PC-9 (cell line): ENCODE data around the gene RPS25. TPM values are rescaled to one million over a fixed set of nuclear protein-coding genes. Genes with fewer than 3 reads are reported as not detected.

Experiments
- BruUV-seq: library from RNA; stranded (reverse); fragments of 400-500 nt; replicated peaks from 2 replicates; lab custom pipeline; 2021; lab: Mats Ljungman, UMichigan
- CTCF ChIA-PET: fragments of 300-600 bp; sonication (Branson Sonifier 250); formaldehyde crosslinking; loops from one replicate; lab custom pipeline; 2022; ENCODE audit warnings: antibody characterized with exemption; lab: Charles Lee
- POLR2A ChIA-PET: fragments of 300-600 bp; sonication (Branson Sonifier 250); formaldehyde crosslinking; loops from one replicate; lab custom pipeline; 2022; ENCODE audit warnings: antibody characterized with exemption; ENCODE audit not compliant: unreplicated experiment; lab: Charles Lee
- DNase-seq, 2 experiments: peaks; one replicate each; pipeline versions ENCODE4 v3.0.0 to v3.0.0-alpha.2; 2015 to 2022; ENCODE audit warnings: mixed read lengths in 1 of 2
- H2AFZ ChIP-seq: fragments of 200-600 bp; sonication (generic); 2 replicates; pipeline ENCODE4 v1.8.1; 2017; ENCODE audit warnings: antibody characterized with exemption
- H3F3A ChIP-seq: fragments of 200-600 bp; sonication (generic); 2 replicates; pipeline ENCODE4 v1.8.1; 2017; ENCODE audit warnings: antibody characterized with exemption, mild to moderate bottlenecking, low read depth; ENCODE audit not compliant: insufficient read depth
- H3K27ac ChIP-seq: fragments of 200-600 bp; sonication (generic); 2 replicates; pipeline ENCODE4 v1.6.1; 2016; ENCODE audit warnings: mixed run types
- H3K27me3 ChIP-seq: fragments of 200-600 bp; sonication (generic); 2 replicates; pipeline ENCODE4 v1.6.1; 2016; ENCODE audit warnings: low read depth, mixed run types; ENCODE audit not compliant: insufficient read depth
- H3K36me3 ChIP-seq: fragments of 200-600 bp; sonication (generic); 2 replicates; pipeline ENCODE4 v1.6.1; 2016; ENCODE audit warnings: low read depth, mixed run types
- H3K4me1 ChIP-seq: fragments of 200-600 bp; sonication (generic); replicated peaks from 2 replicates; pipeline ENCODE4 v1.6.1; 2016; ENCODE audit warnings: mixed run types; ENCODE audit not compliant: insufficient read depth
- H3K4me2 ChIP-seq: fragments of 200-600 bp; sonication (generic); 2 replicates; pipeline ENCODE4 v1.6.1; 2017; ENCODE audit warnings: mixed run types
- H3K4me3 ChIP-seq: fragments of 200-600 bp; sonication (generic); 2 replicates; pipeline ENCODE4 v1.6.1; 2016; ENCODE audit warnings: mixed run types
- H3K79me2 ChIP-seq: fragments of 200-600 bp; sonication (generic); 2 replicates; pipeline ENCODE4 v1.6.1; 2017; ENCODE audit warnings: low read depth, mixed run types
- H3K9me2 ChIP-seq: fragments of 200-600 bp; sonication (generic); 2 replicates; pipeline ENCODE4 v1.8.1; 2017; ENCODE audit warnings: mild to moderate bottlenecking; ENCODE audit not compliant: insufficient read depth
- H3K9me3 ChIP-seq: fragments of 200-600 bp; sonication (generic); 2 replicates; pipeline ENCODE4 v1.8.1; 2016; ENCODE audit warnings: low read depth; ENCODE audit not compliant: insufficient read depth
- H4K20me1 ChIP-seq: fragments of 200-600 bp; sonication (generic); 2 replicates; pipeline ENCODE4 v1.8.1; 2017; ENCODE audit not compliant: insufficient read depth
- CTCF ChIP-seq: fragments of 200-600 bp; sonication (generic); conservative IDR thresholded peaks from 2 replicates; pipeline ENCODE4 v1.6.1; 2017; ENCODE audit warnings: mixed run types, antibody characterized with exemption, mild to moderate bottlenecking, moderate library complexity
- EZH2 ChIP-seq: fragments of 200-600 bp; sonication (generic); IDR thresholded peaks from 2 replicates; pipeline ENCODE4 v1.8.0; 2017; ENCODE audit warnings: antibody characterized with exemption, low read depth
- intact Hi-C: fragments of 100-400 bp; cut with micrococcal nuclease; formaldehyde crosslinking; loops from one replicate; pipeline ENCODE4 v1.10.0; 2022; ENCODE audit not compliant: unreplicated experiment
- total RNA-seq: library from RNA; stranded (reverse); gene quantifications from 2 replicates; pipeline ENCODE4 v1.2.3, GENCODE V29; 2021

RPS25 gene
- total RNA-seq, 1 experiment from 2014 or later, result 984 TPM

- Histone ChIP-seq H3K4me3 (no peak overlapping the region), H3K9me2 (no peaks in the 10 kb centered on the region), H2AFZ (no peak overlapping the region), H3F3A (peaks cover 19% of the 10 kb centered on the region), H3K79me2 (peaks cover 25% of the 10 kb centered on the region), H3K36me3 (peaks cover 30% of the 10 kb centered on the region; the same call in 1 of the 2 replicates), H4K20me1 (peaks cover 6% of the 10 kb centered on the region), H3K4me2 (no peak overlapping the region), H3K9me3 (no peaks in the 10 kb centered on the region), H3K27ac (no peak overlapping the region), H3K4me1 (peaks cover 24% of the 10 kb centered on the region), H3K27me3 (no peaks in the 10 kb centered on the region)
- intact Hi-C loops, result no loop called here
- no peak for DNase-seq
- no TSS peak for BruUV-seq
- POLR2A ChIA-PET, result no interaction called here
- CTCF ChIA-PET, result no interaction called here
- TF ChIP-seq EZH2 (no peak), CTCF (no peak)
Measured at GRCh38 chr11:119025978-119026766, 8.0 kb upstream of the RPS25 start.

- no peaks in the 10 kb centered on the region for H3K27me3 ChIP-seq
- no peaks in the 10 kb centered on the region for H3K9me3 ChIP-seq
- DNase-seq, result no peak
- CTCF ChIA-PET, result no interaction called here
- H3K4me3 ChIP-seq, result no peak overlapping the region
- no peak overlapping the region for H3K27ac ChIP-seq
- peaks cover 31% of the 10 kb centered on the region for H3K79me2 ChIP-seq
- intact Hi-C loops, result no loop called here
- H3K4me2 ChIP-seq, result no peak overlapping the region
- peaks cover 7% of the 10 kb centered on the region for H4K20me1 ChIP-seq
- no peak overlapping the region for H2AFZ ChIP-seq
- TF ChIP-seq CTCF (no peak), EZH2 (no peak)
- H3F3A ChIP-seq, result peaks cover 24% of the 10 kb centered on the region
- POLR2A ChIA-PET, result interaction anchor here (0.6 kb wide), 1 partner anchor 355 kb away, joined by 4 read pairs; no protein-coding TSS in a partner anchor
- BruUV-seq, result no TSS peak
- no peaks in the 10 kb centered on the region for H3K9me2 ChIP-seq
- H3K4me1 ChIP-seq, result peaks cover 30% of the 10 kb centered on the region
- peaks cover 32% of the 10 kb centered on the region; the same call in 1 of the 2 replicates for H3K36me3 ChIP-seq
Measured at GRCh38 chr11:119025541-119025940, 7.4 kb upstream of the RPS25 start.

- intact Hi-C loops, result no loop called here
- no peak for DNase-seq
- H4K20me1 ChIP-seq, result peaks cover 7% of the 10 kb centered on the region
- no peak overlapping the region for H3K4me2 ChIP-seq
- H3K9me3 ChIP-seq, result no peaks in the 10 kb centered on the region
- H3K4me3 ChIP-seq, result no peak overlapping the region
- POLR2A ChIA-PET, result interaction anchor here (0.6 kb wide), 1 partner anchor 355 kb away, joined by 4 read pairs; no protein-coding TSS in a partner anchor
- H3K27me3 ChIP-seq, result no peaks in the 10 kb centered on the region
- CTCF ChIA-PET, result no interaction called here
- H3K36me3 ChIP-seq, result peaks cover 32% of the 10 kb centered on the region; the same call in 1 of the 2 replicates
- H3K79me2 ChIP-seq, result peaks cover 34% of the 10 kb centered on the region
- BruUV-seq, result no TSS peak
- H2AFZ ChIP-seq, result no peak overlapping the region
- H3K9me2 ChIP-seq, result no peaks in the 10 kb centered on the region
- H3F3A ChIP-seq, result peaks cover 24% of the 10 kb centered on the region
- TF ChIP-seq EZH2 (no peak), CTCF (no peak)
- peaks cover 34% of the 10 kb centered on the region for H3K4me1 ChIP-seq
- no peak overlapping the region for H3K27ac ChIP-seq
Measured at GRCh38 chr11:119025099-119025473, 6.9 kb upstream of the RPS25 start.
